Calu3 (cell line): ENCODE measurements around the gene NRG3. TPM values are rescaled to one million over a fixed set of nuclear protein-coding genes. Genes with fewer than 3 reads are reported as not detected.

Experiments
- Bru-seq: library from RNA; stranded (reverse); fragments of 400-500 nt; gene quantifications from one replicate; lab custom pipeline; 2021; lab: Mats Ljungman, UMichigan
- BruChase-seq, 2 experiments: library from RNA; stranded (reverse); fragments of 400-500 nt; gene quantifications; one replicate each; lab custom pipeline; 2021; lab: Mats Ljungman, UMichigan
- BruUV-seq: library from RNA; stranded (reverse); fragments of 400-500 nt; replicated peaks from 2 replicates; lab custom pipeline; 2021; lab: Mats Ljungman, UMichigan
- CTCF ChIA-PET: fragments of 300-600 bp; sonication (Branson Sonifier 250); formaldehyde crosslinking; loops from one replicate; lab custom pipeline; 2022; ENCODE audit warnings: antibody characterized with exemption; lab: Charles Lee
- DNase-seq: peaks from one replicate; pipeline ENCODE4 v3.0.0; 2022
- H3K27ac Mint-ChIP-seq: one replicate; pipeline ENCODE4 v1.8.0; 2022; ENCODE audit warnings: mixed read lengths; ENCODE audit not compliant: unreplicated experiment
- H3K27me3 Mint-ChIP-seq: one replicate; pipeline ENCODE4 v1.8.0; 2022; ENCODE audit warnings: mixed read lengths; ENCODE audit not compliant: unreplicated experiment
- H3K36me3 Mint-ChIP-seq: one replicate; pipeline ENCODE4 v1.8.0; 2022; ENCODE audit warnings: mild to moderate bottlenecking, moderate library complexity, mixed read lengths; ENCODE audit not compliant: insufficient read depth, unreplicated experiment
- H3K4me1 Mint-ChIP-seq: one replicate; pipeline ENCODE4 v1.8.0; 2022; ENCODE audit warnings: mild to moderate bottlenecking, low read depth, mixed read lengths; ENCODE audit not compliant: unreplicated experiment
- H3K4me3 Mint-ChIP-seq: one replicate; pipeline ENCODE4 v1.8.0; 2022; ENCODE audit warnings: mild to moderate bottlenecking, low read depth, moderate library complexity, mixed read lengths; ENCODE audit not compliant: unreplicated experiment
- H3K9me3 Mint-ChIP-seq: one replicate; pipeline ENCODE4 v1.8.0; 2022; ENCODE audit warnings: low read depth, mixed read lengths; ENCODE audit not compliant: unreplicated experiment
- intact Hi-C: fragments of 100-400 bp; cut with micrococcal nuclease; formaldehyde crosslinking; loops from one replicate; pipeline ENCODE4 v1.10.0; 2022; ENCODE audit not compliant: unreplicated experiment
- long read RNA-seq: library from polyadenylated mRNA; stranded (forward); transcript quantifications from one replicate; pipeline ENCODE4 v2.0.0, GENCODE V29; 2022
- total RNA-seq: library from RNA; stranded (reverse); gene quantifications from 2 replicates; pipeline ENCODE4 v1.2.3, GENCODE V29; 2022
- TF ChIP-seq, protein P1 (sequence below): fragments of 200-600 bp; IDR thresholded peaks from one replicate; pipeline ENCODE4 v1.8.0; 2022; ENCODE audit warnings: antibody characterized with exemption; ENCODE audit not compliant: unreplicated experiment

Gene NRG3
- total RNA-seq (35.3 and 46.3 TPM in 2 replicates), Bru-seq, nascent RNA (percentile 86 among the genes with signal in this experiment), BruChase-seq, experiment 1, labeled RNA remaining after a 6-hour chase (percentile 97 among the genes with signal in this experiment), BruChase-seq, experiment 2, labeled RNA remaining after a 2-hour chase (percentile 98 among the genes with signal in this experiment)
- long read RNA-seq, partial matches to known transcripts, result 1 of 29 reads
- long read RNA-seq, other reads (novel, unspliced or antisense), result 28 of 29 reads

DNA sequence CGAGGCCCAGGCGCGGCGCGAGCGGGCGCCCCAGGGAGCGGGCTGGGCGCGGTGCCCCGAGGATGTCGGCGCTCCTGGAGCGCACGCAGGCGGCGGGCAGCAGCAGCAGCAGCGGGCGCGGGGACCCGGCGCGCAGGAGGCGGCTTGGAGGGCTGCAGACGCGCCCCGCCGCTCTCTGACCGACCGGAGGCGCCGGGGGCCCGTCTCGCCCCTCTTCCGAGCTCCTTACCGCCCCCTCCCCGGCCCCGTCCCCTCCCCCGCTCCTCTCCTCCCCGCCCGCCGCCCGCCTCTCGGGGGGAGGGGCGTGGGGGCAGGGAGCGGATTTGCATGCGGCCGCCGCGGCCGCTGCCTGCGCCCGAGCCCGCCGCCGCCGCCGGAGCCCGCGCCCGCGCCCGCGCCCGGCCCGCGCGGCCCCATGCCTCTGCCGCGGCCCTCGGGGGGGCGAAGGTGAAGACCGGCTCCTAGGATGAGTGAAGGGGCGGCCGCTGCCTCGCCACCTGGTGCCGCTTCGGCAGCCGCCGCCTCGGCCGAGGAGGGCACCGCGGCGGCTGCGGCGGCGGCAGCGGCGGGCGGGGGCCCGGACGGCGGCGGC lies at the start of gene NRG3:
Gene NRG3, plus strand, starts transcription at position 320 of the 592 bp plus-strand sequence.
- Mint-ChIP-seq H3K27ac (peak within 1 kb of the TSS; percentile 91), H3K9me3 (no peaks in the 10 kb centered on the region), H3K4me1 (peaks cover 41% of the 10 kb centered on the region), H3K27me3 (no peaks in the 10 kb centered on the region), H3K4me3 (peak within 1 kb of the TSS; percentile 88), H3K36me3 (peaks cover 64% of the 10 kb centered on the region)
- TF ChIP-seq, protein P1, sequence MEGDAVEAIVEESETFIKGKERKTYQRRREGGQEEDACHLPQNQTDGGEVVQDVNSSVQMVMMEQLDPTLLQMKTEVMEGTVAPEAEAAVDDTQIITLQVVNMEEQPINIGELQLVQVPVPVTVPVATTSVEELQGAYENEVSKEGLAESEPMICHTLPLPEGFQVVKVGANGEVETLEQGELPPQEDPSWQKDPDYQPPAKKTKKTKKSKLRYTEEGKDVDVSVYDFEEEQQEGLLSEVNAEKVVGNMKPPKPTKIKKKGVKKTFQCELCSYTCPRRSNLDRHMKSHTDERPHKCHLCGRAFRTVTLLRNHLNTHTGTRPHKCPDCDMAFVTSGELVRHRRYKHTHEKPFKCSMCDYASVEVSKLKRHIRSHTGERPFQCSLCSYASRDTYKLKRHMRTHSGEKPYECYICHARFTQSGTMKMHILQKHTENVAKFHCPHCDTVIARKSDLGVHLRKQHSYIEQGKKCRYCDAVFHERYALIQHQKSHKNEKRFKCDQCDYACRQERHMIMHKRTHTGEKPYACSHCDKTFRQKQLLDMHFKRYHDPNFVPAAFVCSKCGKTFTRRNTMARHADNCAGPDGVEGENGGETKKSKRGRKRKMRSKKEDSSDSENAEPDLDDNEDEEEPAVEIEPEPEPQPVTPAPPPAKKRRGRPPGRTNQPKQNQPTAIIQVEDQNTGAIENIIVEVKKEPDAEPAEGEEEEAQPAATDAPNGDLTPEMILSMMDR, result no peak
- intact Hi-C loops, result loop anchor here (5.0 kb wide), 1 partner anchor 287 kb away; no protein-coding TSS in a partner anchor
- BruUV-seq, result no TSS peak
- CTCF ChIA-PET, result no interaction called here
- DNase-seq, result peak; percentile 80

DNA sequence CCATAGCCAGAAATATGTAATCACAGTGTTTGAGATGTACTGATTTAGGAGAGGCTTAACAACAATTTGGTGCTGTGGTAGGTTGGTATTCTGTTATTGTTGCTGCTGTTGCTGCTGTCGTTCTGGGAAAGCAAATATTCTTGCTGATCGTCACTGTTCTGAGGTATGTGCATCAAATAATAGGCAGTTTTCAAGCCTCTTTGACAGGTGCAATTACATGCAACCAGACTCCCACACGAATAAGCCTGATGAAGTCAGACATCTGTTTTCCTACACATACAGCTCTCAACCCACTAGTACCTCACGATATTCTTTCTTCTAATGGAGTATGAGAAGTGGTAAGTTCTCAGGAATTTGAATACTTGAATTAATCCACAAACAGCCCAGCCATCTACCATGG lies 46.7 kb upstream of the NRG3 start:
- intact Hi-C loops, result no loop called here
- CTCF ChIA-PET, result no interaction called here
- DNase-seq, result no peak
- Mint-ChIP-seq H3K27ac (no peak overlapping the region), H3K27me3 (no peaks in the 10 kb centered on the region), H3K4me1 (no peaks in the 10 kb centered on the region), H3K4me3 (no peak overlapping the region), H3K36me3 (no peaks in the 10 kb centered on the region), H3K9me3 (no peaks in the 10 kb centered on the region)
- TF ChIP-seq, protein P1, result no peak
- no TSS peak for BruUV-seq

DNA sequence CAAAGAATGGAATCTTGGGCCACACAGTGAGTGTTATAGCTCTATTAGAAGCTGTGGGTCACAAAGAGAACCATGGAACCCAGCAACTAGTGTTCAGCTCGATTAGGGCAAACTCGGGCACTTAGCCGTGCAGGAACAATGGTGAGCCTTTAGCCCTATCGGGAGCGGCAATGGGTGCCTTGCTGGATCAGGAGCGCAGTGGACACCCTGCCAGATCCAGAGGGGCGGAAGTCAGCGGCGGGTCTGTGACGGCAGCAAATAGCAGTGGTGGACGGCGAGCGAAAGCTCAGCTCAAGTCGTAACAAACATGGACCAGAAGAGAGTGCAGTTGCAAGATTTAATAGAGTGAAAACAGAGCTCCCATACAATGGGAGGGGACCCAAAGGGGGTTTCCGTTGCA lies 43.9 kb upstream of the NRG3 start:
- TF ChIP-seq, protein P1, result no peak
- no peaks in the 10 kb centered on the region for H3K9me3 Mint-ChIP-seq
- CTCF ChIA-PET, result no interaction called here
- H3K36me3 Mint-ChIP-seq, result no peaks in the 10 kb centered on the region
- BruUV-seq, result no TSS peak
- no peak overlapping the region for H3K4me3 Mint-ChIP-seq
- no peaks in the 10 kb centered on the region for H3K27me3 Mint-ChIP-seq
- DNase-seq, result no peak
- H3K27ac Mint-ChIP-seq, result no peak overlapping the region
- H3K4me1 Mint-ChIP-seq, result no peaks in the 10 kb centered on the region
- intact Hi-C loops, result no loop called here

DNA sequence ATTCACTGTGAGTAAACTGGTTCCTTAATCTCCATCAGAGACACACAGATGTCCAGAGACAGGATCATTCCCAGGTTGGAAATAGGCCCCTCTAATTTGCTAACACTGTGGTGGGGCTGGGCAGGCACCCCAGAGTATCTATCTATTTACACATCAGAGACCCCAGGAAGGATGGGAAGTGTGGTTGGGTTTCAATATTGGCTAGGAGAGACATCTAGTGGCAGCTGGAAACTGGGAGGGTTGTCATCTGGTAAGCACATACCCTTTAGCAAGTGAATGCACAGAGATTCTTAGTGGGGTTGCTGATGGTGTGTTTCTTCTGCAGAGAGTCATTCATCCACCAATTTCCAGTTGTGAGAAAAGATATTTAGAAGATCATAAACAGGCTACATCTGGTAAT lies 36.0 kb upstream of the NRG3 start:
- TF ChIP-seq, protein P1, result peak; percentile 46
- Mint-ChIP-seq H3K27me3 (no peaks in the 10 kb centered on the region), H3K36me3 (no peaks in the 10 kb centered on the region), H3K9me3 (no peaks in the 10 kb centered on the region), H3K4me1 (peaks cover 16% of the 10 kb centered on the region), H3K4me3 (no peak overlapping the region), H3K27ac (no peak overlapping the region)
- peak; percentile 36 for DNase-seq
- CTCF ChIA-PET, result interaction anchor here (0.7 kb wide), 2 partner anchors 142 to 1139 kb away, joined by 3 to 4 read pairs; no protein-coding TSS in a partner anchor
- BruUV-seq, result no TSS peak
- intact Hi-C loops, result loop anchor here (2.0 kb wide), 2 partner anchors 986 to 1140 kb away; no protein-coding TSS in a partner anchor
